Measurements from ENCODE around the gene IQCM.
"Not testable (repeated sequence)": the region's sequence is repeated elsewhere in the genome, so short reads cannot be mapped to it uniquely, and the experiment has no call there.

- TF ChIP-seq EZH2 (IDR thresholded peaks at IDR 0.05; ENCODE audit: low read length); CTCF (optimal IDR thresholded peaks at IDR 0.05 in 1 of 3, IDR thresholded peaks at IDR 0.05 in 1 of 3, conservative IDR thresholded peaks at IDR 0.05 in 1 of 3; ENCODE audit: extremely low read depth in 1 of 3, insufficient read depth in 2 of 3, low read length in 3 of 3): not testable (repeated sequence)
Observed at GRCh38 chr4:149507309-149507708, 308.3 kb downstream of the IQCM start.
